Astrocyte of the cerebellum (primary cell): Measurements from ENCODE around the gene OTUD6A.

Experiments used
- DNase-seq: peaks from one replicate; pipeline ENCODE4 v3.0.0-alpha.2; 2011; ENCODE audit warnings: low read depth
- H3K4me3 ChIP-seq: 2 replicates; pipeline ENCODE4 v1.5.1; 2011; ENCODE audit warnings: mild to moderate bottlenecking, low read depth, low read length, moderate library complexity
- CTCF ChIP-seq: IDR thresholded peaks from 2 replicates; pipeline ENCODE4 v1.5.1; 2012; ENCODE audit warnings: low read length, low read depth, moderate library complexity, mild to moderate bottlenecking; ENCODE audit errors: missing control alignments
- in situ Hi-C: cut with HindIII; loops from 2 replicates; pipeline ENCODE4 v1.10.0; 2017; ENCODE audit warnings: low sequenced_read_pairs

The OTUD6A gene

GRCh38 chrX:70062076-70062475 lies at the start of gene OTUD6A:
TSS of gene OTUD6A (plus strand) at chrX:70062457. CDS start at chrX:70062525, 68 bp downstream.
- in situ Hi-C loops, result no loop called here
- no peak for TF ChIP-seq CTCF
- DNase-seq, result no peak
- no peak within 1 kb of the TSS for H3K4me3 ChIP-seq

GRCh38 chrX:70012756-70013155 lies 49.5 kb upstream of the OTUD6A start:
- DNase-seq, result no peak
- no peak overlapping the region for H3K4me3 ChIP-seq
- in situ Hi-C loops, result no loop called here
- no peak for TF ChIP-seq CTCF

- TF ChIP-seq CTCF, result no peak
- no peak overlapping the region for H3K4me3 ChIP-seq
- no peak for DNase-seq
- in situ Hi-C loops, result no loop called here
Measured at GRCh38 chrX:70013466-70014381, 48.5 kb upstream of the OTUD6A start.

- no peak for TF ChIP-seq CTCF
- in situ Hi-C loops, result no loop called here
- no peak for DNase-seq
- H3K4me3 ChIP-seq, result no peak overlapping the region
Measured at GRCh38 chrX:70016513-70016912, 45.7 kb upstream of the OTUD6A start.

- no peak overlapping the region for H3K4me3 ChIP-seq
- DNase-seq, result no peak
- in situ Hi-C loops, result no loop called here
- TF ChIP-seq CTCF, result no peak
Measured at GRCh38 chrX:70022616-70023015, 39.6 kb upstream of the OTUD6A start.

- in situ Hi-C loops, result no loop called here
- DNase-seq, result peak; percentile 15
- TF ChIP-seq CTCF, result no peak
- H3K4me3 ChIP-seq, result no peak overlapping the region
Measured at GRCh38 chrX:70025464-70025863, 36.8 kb upstream of the OTUD6A start.
